Embryonic facial prominence (tissue), 1 donor: ENCODE data around the gene TMEM212.
"Not testable (repeated sequence)": the region's sequence is repeated elsewhere in the genome, so short reads cannot be mapped to it uniquely, and the experiment has no call there.

Source experiments
- DNase-seq: peaks from one replicate; pipeline ENCODE4 v3.0.0-alpha.2; 2016; ENCODE audit errors: extremely low spot score

TMEM212 gene

GRCh38 chr3:171813278-171813896 is 29.8 kb upstream of the TMEM212 start:
- DNase-seq, result no peak

- no peak for DNase-seq
These were observed 29.2 kb upstream of the TMEM212 start for GRCh38 chr3:171813897-171814460.

GRCh38 chr3:171814662-171815061 is 28.5 kb upstream of the TMEM212 start:
- DNase-seq, result not testable (repeated sequence)

GRCh38 chr3:171815973-171816595 is 27.1 kb upstream of the TMEM212 start:
- DNase-seq, result no peak

- DNase-seq, result no peak
These were observed 25.9 kb upstream of the TMEM212 start for GRCh38 chr3:171817074-171817800.

GRCh38 chr3:171821044-171821443 is 22.1 kb upstream of the TMEM212 start:
- DNase-seq, result no peak

GRCh38 chr3:171821778-171822358 is 21.3 kb upstream of the TMEM212 start:
- DNase-seq, result no peak

- no peak for DNase-seq
These were observed 20.6 kb upstream of the TMEM212 start for GRCh38 chr3:171822431-171823106.

GRCh38 chr3:171824116-171824515 is 19.0 kb upstream of the TMEM212 start:
- no peak for DNase-seq

- DNase-seq, result no peak
These were observed 18.3 kb upstream of the TMEM212 start for GRCh38 chr3:171824824-171825221.

- no peak for DNase-seq
These were observed 17.8 kb upstream of the TMEM212 start for GRCh38 chr3:171825222-171825828.

- DNase-seq, result no peak
These were observed 15.8 kb upstream of the TMEM212 start for GRCh38 chr3:171827385-171827784.

- DNase-seq, result no peak
These were observed 15.2 kb upstream of the TMEM212 start for GRCh38 chr3:171827836-171828458.

- DNase-seq, result no peak
These were observed 14.0 kb upstream of the TMEM212 start for GRCh38 chr3:171828902-171829770.

- DNase-seq, result no peak
These were observed 13.2 kb upstream of the TMEM212 start for GRCh38 chr3:171829841-171830517.

GRCh38 chr3:171830518-171830875 is 12.7 kb upstream of the TMEM212 start:
- no peak for DNase-seq

GRCh38 chr3:171831936-171832335 is 11.2 kb upstream of the TMEM212 start:
- no peak for DNase-seq

GRCh38 chr3:171832989-171833388 is 10.2 kb upstream of the TMEM212 start:
- DNase-seq, result no peak

GRCh38 chr3:171833789-171834460 is 9.2 kb upstream of the TMEM212 start:
- DNase-seq, result no peak
